HL-60/S4 treated with phorbol 12-myristate 13-acetate at 8.2 ng/mL for 4 days and 3 days (cell line): ENCODE measurements around the gene SASH1.
"Not testable (repeated sequence)": the region's sequence is repeated elsewhere in the genome, so short reads cannot be mapped to it uniquely, and the experiment has no call there.

ENCODE experiments used
- in situ Hi-C: fragments of 300-500 bp; cut with MboI; formaldehyde crosslinking; loops from 2 replicates; pipeline ENCODE4 v1.15.0; 2022; ENCODE audit warnings: low sequenced_read_pairs

The SASH1 gene

GRCh38 chr6:148566664-148567350, 224.2 kb downstream of the SASH1 start:
- in situ Hi-C loops, result no loop called here

- in situ Hi-C loops, result no loop called here
Observed at GRCh38 chr6:148570456-148570855, 227.8 kb downstream of the SASH1 start.

- in situ Hi-C loops, result no loop called here
Observed at GRCh38 chr6:148572676-148573335, 230.2 kb downstream of the SASH1 start.

- in situ Hi-C loops, result no loop called here
Observed at GRCh38 chr6:148573922-148574321, 231.3 kb downstream of the SASH1 start.

- in situ Hi-C loops, result loop anchor here (5.0 kb wide), 1 partner anchor 374 kb away; no protein-coding TSS in a partner anchor
Observed at GRCh38 chr6:148577687-148578488, 235.2 kb downstream of the SASH1 start.

GRCh38 chr6:148578489-148578814, 235.8 kb downstream of the SASH1 start:
- in situ Hi-C loops, result loop anchor here (5.0 kb wide), 1 partner anchor 374 kb away; no protein-coding TSS in a partner anchor

GRCh38 chr6:148578837-148579565, 236.4 kb downstream of the SASH1 start:
- in situ Hi-C loops, result loop anchor here (5.0 kb wide), 1 partner anchor 373 kb away; no protein-coding TSS in a partner anchor

- in situ Hi-C loops, result no loop called here
Observed at GRCh38 chr6:148580442-148580841, 237.8 kb downstream of the SASH1 start.

- in situ Hi-C loops, result no loop called here
Observed at GRCh38 chr6:148583631-148584030, 241.0 kb downstream of the SASH1 start.

GRCh38 chr6:148585641-148586040, 243.0 kb downstream of the SASH1 start:
- in situ Hi-C loops, result not testable (repeated sequence)

- in situ Hi-C loops, result no loop called here
Observed at GRCh38 chr6:148590883-148591282, 248.2 kb downstream of the SASH1 start.

GRCh38 chr6:148591656-148592055, 249.0 kb downstream of the SASH1 start:
- in situ Hi-C loops, result no loop called here

- in situ Hi-C loops, result no loop called here
Observed at GRCh38 chr6:148593130-148593812, 250.6 kb downstream of the SASH1 start.

GRCh38 chr6:148593813-148594170, 251.2 kb downstream of the SASH1 start:
- in situ Hi-C loops, result no loop called here

- in situ Hi-C loops, result no loop called here
Observed at GRCh38 chr6:148595550-148595949, 252.9 kb downstream of the SASH1 start.

- in situ Hi-C loops, result no loop called here
Observed at GRCh38 chr6:148596891-148597455, 254.3 kb downstream of the SASH1 start.

- in situ Hi-C loops, result no loop called here
Observed at GRCh38 chr6:148598724-148599123, 256.1 kb downstream of the SASH1 start.

GRCh38 chr6:148599967-148600426, 257.4 kb downstream of the SASH1 start:
- in situ Hi-C loops, result no loop called here
